AG04449 (cell line): ENCODE data around the gene KRTAP10-3.

Experiments used
- CTCF ChIA-PET: fragments of 350-600 bp; formaldehyde crosslinking; extraction: SDS; loops from one replicate; lab custom pipeline; 2021; ENCODE audit warnings: antibody characterized with exemption; lab: Yijun Ruan, JAX
- POLR2A ChIA-PET: fragments of 400-600, 350-600 bp; formaldehyde crosslinking; extraction: SDS; loops from one replicate; lab custom pipeline; 2020; ENCODE audit warnings: antibody characterized with exemption, inconsistent platforms; lab: Yijun Ruan, JAX
- DNase-seq: peaks from one replicate; pipeline ENCODE4 v3.0.0-alpha.2; 2010; ENCODE audit warnings: low read depth, low spot score
- H3K4me3 ChIP-seq: 2 replicates; pipeline ENCODE4 v1.5.1; 2011; ENCODE audit warnings: low read depth, mild to moderate bottlenecking, control low read depth, low read length
- CTCF ChIP-seq: IDR thresholded peaks from one replicate; pipeline ENCODE4 v1.5.1; 2011; ENCODE audit warnings: mild to moderate bottlenecking, moderate library complexity, low read length, control low read depth, inconsistent platforms; ENCODE audit not compliant: insufficient read depth; ENCODE audit errors: missing control alignments

Gene KRTAP10-3

GRCh38 chr21:44590311-44590721, 31.7 kb upstream of the KRTAP10-3 start:
- TF ChIP-seq CTCF: no peak
- no peak overlapping the region for H3K4me3 ChIP-seq
- CTCF ChIA-PET: no interaction called here
- DNase-seq: no peak
- POLR2A ChIA-PET: no interaction called here

GRCh38 chr21:44589586-44590305, 31.2 kb upstream of the KRTAP10-3 start:
- no peak overlapping the region for H3K4me3 ChIP-seq
- no peak for TF ChIP-seq CTCF
- CTCF ChIA-PET: no interaction called here
- POLR2A ChIA-PET: no interaction called here
- no peak for DNase-seq

- POLR2A ChIA-PET: no interaction called here
- no peak for TF ChIP-seq CTCF
- CTCF ChIA-PET: no interaction called here
- no peak for DNase-seq
- H3K4me3 ChIP-seq: no peak overlapping the region
These were observed 30.5 kb upstream of the KRTAP10-3 start for GRCh38 chr21:44589094-44589493.

GRCh38 chr21:44585892-44586291, 27.3 kb upstream of the KRTAP10-3 start:
- no peak for DNase-seq
- POLR2A ChIA-PET: no interaction called here
- CTCF ChIA-PET: no interaction called here
- no peak overlapping the region for H3K4me3 ChIP-seq
- TF ChIP-seq CTCF: no peak

GRCh38 chr21:44583800-44584147, 25.2 kb upstream of the KRTAP10-3 start:
- no peak for DNase-seq
- POLR2A ChIA-PET: no interaction called here

More at GRCh38 chr21:44583800-44584147, 25.2 kb upstream of the KRTAP10-3 start:
- CTCF ChIA-PET: no interaction called here
- TF ChIP-seq CTCF: no peak
- H3K4me3 ChIP-seq: no peak overlapping the region
